NCI-H2227 treated with DMSO at 0.1 percent for 48 hours (cell line): ENCODE measurements around the gene HSPA8.

Experiments
- DNase-seq: peaks from one replicate; lab custom pipeline; 2025; lab: John Stamatoyannopoulos, UW

Gene HSPA8

DNA sequence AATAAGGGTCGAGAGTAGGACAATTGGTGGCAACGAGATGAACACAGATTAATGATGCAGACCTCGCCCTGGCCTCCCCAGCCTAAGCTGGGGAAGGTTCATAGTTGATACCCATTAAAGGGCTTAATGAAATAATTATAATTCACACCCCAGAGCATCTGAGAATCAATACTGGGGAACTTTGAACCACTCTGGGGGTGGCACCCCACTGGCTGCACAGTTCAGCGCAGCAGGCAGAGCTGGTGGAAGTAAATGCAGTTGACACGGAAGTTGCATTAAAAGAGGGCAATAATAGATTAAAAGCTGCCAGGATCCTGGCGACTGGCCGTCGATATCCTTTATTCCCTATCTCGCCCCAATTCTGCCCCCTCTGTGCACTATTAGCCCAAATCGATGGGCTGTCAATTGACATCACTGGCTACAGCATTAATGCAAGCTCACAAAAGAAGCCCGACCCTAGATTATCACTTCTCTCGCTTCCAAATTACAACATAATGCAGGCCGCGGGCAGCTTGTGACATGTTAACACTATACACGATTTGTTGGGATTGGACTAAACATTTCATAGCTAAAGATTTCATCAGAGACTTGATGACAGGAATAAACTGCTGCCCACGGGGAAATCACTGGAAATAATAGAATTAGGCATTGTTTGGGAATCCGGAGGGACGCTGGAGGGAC is 14.5 kb downstream of the HSPA8 start:
- no peak for DNase-seq

DNA sequence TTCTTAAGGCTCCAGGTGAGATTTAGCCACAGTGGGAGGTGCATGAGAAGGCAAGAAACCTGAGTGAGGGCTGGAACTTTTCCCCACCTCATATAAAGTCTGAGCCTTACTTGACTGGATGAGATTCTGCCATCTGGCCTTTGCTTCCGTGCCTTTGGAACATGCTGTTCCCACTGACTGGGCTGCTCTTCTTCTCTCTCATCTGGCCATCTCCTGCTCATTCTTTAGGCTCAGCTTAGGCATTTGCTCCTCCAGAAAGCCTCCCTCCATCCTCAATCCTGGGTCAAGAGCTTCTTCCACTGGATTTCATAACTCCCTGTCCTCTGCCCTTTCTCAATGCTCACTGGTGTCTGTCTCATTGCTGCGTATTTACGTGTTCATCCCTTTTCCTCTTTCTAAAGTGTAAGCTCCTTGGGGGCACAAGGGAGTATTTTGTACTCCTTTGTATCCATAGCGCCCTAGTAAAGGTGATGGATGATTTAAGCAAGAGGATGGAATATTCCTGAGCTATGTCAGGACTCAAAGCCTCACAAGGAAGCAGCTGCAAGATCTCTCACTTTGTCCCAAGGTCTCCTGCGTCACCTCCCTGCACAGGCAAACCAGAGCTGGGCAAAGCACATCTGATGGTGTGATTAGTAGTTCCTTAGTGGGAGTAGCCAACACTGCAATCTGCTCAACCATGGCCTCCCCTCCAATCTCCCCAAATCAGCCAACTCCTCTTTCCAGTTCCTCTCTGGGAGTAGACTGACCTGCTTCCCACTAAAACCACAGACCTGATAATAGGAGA is 15.3 kb downstream of the HSPA8 start:
- DNase-seq = no peak

DNA sequence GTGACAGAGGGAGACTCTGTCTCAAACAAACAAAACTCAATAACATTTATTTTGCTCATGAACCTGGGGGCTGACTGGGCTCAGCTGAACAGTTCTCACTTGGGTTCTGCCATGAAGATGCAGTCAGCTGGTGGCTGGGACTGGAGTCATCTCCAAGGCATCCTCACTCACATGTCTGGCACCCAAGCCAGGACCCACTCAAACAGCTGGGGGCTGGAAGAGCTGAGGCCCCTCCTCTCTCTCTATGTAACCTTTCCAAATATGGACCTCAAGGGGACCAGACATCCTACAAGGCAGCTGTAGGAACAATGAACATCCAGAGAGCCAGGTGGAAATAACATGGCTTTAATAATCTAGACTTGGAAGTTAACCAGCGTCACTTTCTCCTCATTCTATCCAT is 16.8 kb downstream of the HSPA8 start:
- DNase-seq = no peak

DNA sequence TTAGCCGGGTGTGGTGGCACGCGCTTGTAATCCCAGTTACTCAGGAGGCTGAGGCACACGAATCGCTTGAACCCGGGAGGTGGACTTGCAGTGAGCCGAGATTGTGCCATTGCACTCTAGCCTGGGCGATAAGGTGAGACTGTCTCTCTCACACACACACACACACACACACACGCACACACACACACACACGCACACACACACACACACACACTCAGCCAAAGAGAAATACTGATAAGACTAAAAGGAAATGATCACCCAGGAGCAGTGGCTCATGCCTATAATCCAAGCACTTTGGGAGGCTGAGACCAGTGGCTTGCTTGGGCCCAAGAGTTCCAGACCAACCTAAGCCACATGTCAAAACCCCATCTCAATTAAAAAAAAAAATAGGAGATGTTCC is 20.8 kb downstream of the HSPA8 start:
- DNase-seq = no peak

DNA sequence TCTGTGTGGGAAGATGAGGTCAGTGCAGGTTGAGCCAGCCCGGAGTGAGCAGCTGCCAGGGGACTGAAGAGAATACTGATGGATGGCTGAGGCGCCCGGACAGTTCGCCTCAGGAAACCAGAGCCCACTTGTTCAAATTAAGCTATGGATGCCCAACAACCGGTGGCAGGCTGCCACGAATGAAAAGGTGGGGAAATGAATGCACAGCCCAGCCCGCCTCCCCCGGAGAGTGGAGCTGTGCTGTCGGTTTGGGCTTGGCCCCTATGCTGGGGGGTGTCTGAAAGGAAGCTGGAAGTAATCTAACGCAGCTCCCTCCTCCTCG is 21.9 kb downstream of the HSPA8 start:
- no peak for DNase-seq

DNA sequence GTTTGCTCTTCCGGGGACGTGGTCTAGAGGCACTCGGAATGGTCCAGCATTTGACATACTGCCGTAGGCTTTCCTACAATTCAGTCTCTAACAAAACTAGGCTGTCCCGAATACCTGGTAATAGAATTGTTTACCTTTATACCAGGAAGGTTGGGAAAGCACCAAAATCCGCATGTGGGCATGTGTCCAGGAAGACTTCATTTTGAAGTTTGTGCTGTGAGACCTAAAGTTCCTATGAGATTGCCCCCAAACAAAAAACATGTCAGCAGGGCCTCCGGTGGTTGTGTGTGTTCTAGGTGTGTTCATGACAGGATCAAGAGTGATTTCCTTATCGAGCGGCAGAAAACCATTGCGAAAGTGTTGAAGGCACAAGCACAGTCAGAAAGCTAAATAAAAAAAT is 26.1 kb downstream of the HSPA8 start:
- no peak for DNase-seq

DNA sequence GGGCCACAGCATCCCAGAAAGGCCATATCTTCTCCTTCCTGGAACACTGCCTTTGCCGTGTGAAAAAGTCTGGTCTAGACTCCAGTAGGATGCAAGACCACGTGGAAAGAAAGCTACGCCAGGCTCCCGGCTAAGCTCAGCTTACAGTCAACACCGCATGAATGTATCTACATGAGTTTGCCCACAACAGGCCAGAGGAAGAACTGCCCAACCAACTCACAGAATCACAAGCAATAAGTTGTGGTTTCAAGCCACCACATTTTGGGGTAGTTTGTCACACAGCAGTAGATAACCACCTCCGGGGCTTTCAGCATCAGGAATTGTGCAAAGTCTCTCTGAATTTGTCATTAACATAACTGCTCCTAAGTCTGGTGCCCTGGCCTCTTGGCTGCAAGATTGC is 27.3 kb downstream of the HSPA8 start:
- DNase-seq = no peak

DNA sequence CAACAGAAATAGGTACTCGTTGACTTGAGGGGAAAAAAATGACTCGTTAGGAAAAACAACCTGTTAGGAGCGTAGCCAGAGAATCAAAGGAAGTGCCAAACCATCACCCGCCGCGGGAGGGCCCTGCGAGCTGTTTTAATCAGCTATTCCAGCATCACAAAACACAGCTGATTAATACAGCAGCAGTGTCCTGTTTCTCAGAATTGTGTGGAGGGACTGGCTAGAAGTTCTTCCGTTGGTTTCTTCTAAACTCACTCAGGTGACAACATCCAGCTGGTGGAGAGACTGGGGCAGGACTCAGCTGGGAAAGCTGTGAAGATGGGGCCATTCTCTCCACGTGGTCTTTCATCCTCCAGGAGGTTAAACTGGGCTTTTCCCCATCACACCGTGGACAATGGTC is 28.0 kb downstream of the HSPA8 start:
- DNase-seq = no peak

DNA sequence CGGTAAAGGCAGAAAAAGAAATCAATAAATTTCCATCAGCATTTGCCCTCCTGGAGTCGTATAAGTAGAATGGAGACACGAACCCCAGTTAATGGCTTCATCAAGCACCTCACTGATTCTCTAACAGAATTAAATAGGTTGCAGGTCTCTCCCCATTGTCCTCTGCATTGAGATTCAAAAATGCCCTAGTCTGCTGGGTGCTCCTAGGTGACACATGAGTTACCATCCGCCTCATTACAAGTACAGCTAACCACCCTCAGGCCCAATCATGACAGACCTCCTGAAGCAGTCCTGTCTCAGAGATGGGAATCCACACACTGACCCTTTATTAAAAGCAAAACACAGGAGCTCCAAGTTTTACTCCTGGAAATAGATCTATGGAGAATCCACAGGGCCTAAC is 31.4 kb downstream of the HSPA8 start:
- no peak for DNase-seq

DNA sequence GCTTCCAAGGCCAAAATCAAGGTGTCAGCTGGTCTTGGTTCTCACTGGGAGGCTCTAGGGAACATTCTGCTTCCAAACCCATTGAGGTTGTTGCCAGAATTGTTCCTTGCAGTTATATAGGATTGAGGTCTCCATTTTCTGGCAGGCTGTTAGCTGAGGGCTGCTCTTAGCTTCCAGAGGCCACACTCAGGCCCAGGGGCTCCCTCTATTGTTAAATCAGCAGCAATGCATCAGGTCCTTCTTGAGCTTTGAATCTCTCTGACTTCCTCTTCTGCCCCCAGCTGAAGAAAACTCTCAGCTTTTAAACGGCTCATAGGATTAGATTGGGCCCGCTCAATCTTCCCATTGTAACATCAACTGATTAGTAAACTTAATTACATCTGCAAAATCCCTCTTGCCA is 41.0 kb downstream of the HSPA8 start:
- no peak for DNase-seq

DNA sequence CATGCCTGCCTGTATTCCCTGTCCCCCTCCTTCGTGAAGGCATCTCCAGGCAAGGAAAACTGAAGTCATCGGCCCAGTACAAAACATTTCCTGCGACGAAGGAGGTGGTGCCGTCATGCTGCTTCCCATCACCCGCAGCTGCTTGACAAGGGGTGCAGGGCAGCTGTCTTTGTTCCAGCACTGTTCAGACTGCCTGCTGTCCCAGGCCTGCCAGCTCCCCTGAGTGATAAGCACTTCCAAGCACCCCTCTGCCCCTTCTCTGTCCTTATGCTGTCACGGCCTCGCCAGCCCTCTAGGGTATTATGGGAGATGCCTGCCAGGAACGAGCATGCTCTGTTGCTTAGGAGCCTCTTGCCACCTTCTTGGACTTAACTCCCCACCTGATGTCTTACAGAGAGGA is 43.2 kb downstream of the HSPA8 start:
- no peak for DNase-seq

DNA sequence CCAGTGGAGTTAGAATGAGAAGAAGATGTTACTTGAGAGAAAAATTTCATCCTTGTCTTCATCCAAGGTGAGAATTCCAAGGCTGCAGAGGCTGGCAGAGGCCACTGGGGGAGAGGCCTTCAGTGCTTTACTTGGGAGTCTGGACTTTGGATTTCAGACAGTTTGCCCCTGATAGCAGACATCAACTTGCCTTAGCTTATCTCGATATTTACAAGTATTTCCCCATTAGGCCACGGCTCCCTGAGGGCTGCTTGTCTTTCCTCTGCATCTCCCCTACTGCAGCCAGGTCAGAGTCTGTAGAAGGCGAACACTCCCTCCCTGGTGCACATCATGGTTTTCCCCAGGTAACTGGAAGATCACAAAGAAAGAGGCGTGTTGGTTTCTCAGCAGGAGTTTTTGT is 50.4 kb downstream of the HSPA8 start:
- DNase-seq = peak; percentile 23
